Cardiac fibroblast (primary cell): ENCODE results near the gene PSME4.

Experiments used
- DNase-seq, 2 donors: peaks; one replicate each; pipeline versions ENCODE4 v3.0.0 to v3.0.0-alpha.2; 2010; ENCODE audit warnings: low read depth in 2 of 2
- H3K4me3 ChIP-seq, 2 donors: replicated peaks in 1 of 2; 1 replicate in 1 of 2; 2 replicates in 1 of 2; pipeline ENCODE4 v1.5.1; 2011; ENCODE audit warnings: low read depth in 2 of 2, low read length in 2 of 2, mild to moderate bottlenecking in 2 of 2, moderate library complexity in 1 of 2
- TF ChIP-seq, protein P1 (sequence below): IDR thresholded peaks from one replicate; pipeline ENCODE4 v1.5.1; 2011; ENCODE audit warnings: low read depth, mild to moderate bottlenecking, low read length, inconsistent platforms

PSME4 gene

DNA sequence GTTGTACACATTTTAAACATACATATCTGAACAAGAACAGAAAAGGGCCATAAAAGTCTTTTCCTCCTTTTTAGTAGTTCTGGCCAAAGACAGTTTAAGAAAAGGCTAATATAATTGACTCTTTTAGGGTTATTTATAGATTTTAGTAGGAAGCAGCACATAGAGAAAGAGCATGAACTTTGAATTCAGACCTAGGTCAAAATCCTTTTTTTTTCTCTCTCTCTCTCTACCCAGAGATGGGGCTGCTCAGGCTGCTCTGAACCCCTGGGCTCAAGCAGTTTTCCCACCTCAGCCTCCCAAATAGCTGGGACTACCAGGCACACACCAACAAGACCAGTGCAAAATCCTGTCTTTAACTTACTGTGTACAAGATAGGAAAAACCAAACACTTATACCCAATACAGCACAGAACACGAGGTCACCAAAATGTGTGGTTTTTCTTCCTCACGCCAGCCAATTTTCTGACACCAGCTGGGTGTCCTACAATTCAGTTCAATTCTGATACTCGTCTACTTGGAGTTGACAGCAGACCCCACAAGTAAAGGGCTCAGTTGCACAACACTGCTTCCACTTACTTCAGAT is 151.8 kb downstream of the PSME4 start:
- DNase-seq = no peak
- TF ChIP-seq, protein P1, sequence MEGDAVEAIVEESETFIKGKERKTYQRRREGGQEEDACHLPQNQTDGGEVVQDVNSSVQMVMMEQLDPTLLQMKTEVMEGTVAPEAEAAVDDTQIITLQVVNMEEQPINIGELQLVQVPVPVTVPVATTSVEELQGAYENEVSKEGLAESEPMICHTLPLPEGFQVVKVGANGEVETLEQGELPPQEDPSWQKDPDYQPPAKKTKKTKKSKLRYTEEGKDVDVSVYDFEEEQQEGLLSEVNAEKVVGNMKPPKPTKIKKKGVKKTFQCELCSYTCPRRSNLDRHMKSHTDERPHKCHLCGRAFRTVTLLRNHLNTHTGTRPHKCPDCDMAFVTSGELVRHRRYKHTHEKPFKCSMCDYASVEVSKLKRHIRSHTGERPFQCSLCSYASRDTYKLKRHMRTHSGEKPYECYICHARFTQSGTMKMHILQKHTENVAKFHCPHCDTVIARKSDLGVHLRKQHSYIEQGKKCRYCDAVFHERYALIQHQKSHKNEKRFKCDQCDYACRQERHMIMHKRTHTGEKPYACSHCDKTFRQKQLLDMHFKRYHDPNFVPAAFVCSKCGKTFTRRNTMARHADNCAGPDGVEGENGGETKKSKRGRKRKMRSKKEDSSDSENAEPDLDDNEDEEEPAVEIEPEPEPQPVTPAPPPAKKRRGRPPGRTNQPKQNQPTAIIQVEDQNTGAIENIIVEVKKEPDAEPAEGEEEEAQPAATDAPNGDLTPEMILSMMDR = no peak
- no peak overlapping the region for H3K4me3 ChIP-seq
